Keratinocyte (primary cell): ENCODE data around the gene MAGI2.

ENCODE experiments used
- CTCF ChIP-seq, 3 experiments: IDR thresholded peaks in 1 of 3; conservative IDR thresholded peaks in 1 of 3; optimal IDR thresholded peaks in 1 of 3; 2 replicates in 2 of 3; 3 replicates in 1 of 3; pipeline versions ENCODE3 to v1.5.1; 2011; ENCODE audit warnings: low read length in 3 of 3, mild to moderate bottlenecking in 3 of 3, moderate library complexity in 2 of 3, control low read depth in 1 of 3, inconsistent platforms in 1 of 3; ENCODE audit not compliant: insufficient read depth in 2 of 3; ENCODE audit errors: extremely low read depth in 1 of 3
- EZH2 ChIP-seq: IDR thresholded peaks from one replicate; pipeline ENCODE4 v1.6.1; 2012; ENCODE audit warnings: inconsistent platforms, mild to moderate bottlenecking, low read length, moderate library complexity

GRCh38 chr7:79284211-79284610 is 169.3 kb downstream of the MAGI2 start:
- TF ChIP-seq EZH2 (no peak), CTCF (optimal IDR thresholded peaks at IDR 0.05 in 1 of 3, IDR thresholded peaks at IDR 0.05 in 1 of 3, conservative IDR thresholded peaks at IDR 0.05 in 1 of 3; ENCODE audit: extremely low read depth in 1 of 3, insufficient read depth in 2 of 3, low read length in 3 of 3) (no peak)
